Ovary (tissue), 3 donors: Measurements from ENCODE around the gene ALKBH2.

Experiments
- EP300 ChIP-seq: sonication (generic); formaldehyde crosslinking; IDR thresholded peaks from one replicate; pipeline ENCODE4 v1.6.1; 2017; ENCODE audit warnings: antibody characterized with exemption
- POLR2A ChIP-seq: fragments of 450-650 bp; IDR thresholded peaks from one replicate; pipeline ENCODE4 v1.6.1; 2017; ENCODE audit warnings: antibody characterized with exemption, mild to moderate bottlenecking, moderate library complexity
- TF ChIP-seq, protein P1 (sequence below), 3 donors: fragments of 450-650 bp in 2 of 3; fragments of 200-600 bp in 1 of 3; IDR thresholded peaks; one replicate each; pipeline versions ENCODE4 v1.5.1 to v1.8.0; 2016 to 2022; ENCODE audit warnings: antibody characterized with exemption in 3 of 3, mild to moderate bottlenecking in 1 of 3
- donor health status: DM: no; HTN: no; CAD: no.

DNA sequence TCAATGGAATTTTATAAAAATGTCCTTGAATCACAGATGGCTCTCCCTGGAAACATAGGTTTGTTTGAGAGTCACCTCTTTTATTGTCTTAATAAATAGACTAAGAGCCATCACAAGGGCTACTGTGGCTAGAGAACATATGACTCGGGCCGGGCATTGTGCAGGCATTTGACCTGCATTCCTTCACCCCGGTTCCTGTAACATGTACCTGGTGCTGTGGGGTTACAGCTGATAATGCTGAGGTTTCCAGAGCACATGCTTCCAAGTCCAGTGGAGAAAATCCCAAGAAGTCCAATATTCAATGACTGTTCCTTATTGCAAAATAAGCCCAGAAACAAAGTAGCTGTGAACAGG lies 22.1 kb upstream of the ALKBH2 start:
- TF ChIP-seq, protein P1, sequence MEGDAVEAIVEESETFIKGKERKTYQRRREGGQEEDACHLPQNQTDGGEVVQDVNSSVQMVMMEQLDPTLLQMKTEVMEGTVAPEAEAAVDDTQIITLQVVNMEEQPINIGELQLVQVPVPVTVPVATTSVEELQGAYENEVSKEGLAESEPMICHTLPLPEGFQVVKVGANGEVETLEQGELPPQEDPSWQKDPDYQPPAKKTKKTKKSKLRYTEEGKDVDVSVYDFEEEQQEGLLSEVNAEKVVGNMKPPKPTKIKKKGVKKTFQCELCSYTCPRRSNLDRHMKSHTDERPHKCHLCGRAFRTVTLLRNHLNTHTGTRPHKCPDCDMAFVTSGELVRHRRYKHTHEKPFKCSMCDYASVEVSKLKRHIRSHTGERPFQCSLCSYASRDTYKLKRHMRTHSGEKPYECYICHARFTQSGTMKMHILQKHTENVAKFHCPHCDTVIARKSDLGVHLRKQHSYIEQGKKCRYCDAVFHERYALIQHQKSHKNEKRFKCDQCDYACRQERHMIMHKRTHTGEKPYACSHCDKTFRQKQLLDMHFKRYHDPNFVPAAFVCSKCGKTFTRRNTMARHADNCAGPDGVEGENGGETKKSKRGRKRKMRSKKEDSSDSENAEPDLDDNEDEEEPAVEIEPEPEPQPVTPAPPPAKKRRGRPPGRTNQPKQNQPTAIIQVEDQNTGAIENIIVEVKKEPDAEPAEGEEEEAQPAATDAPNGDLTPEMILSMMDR (IDR thresholded peaks at IDR 0.05): no peak
- TF ChIP-seq POLR2A (no peak), EP300 (no peak)
